ENCODE data around the gene XPNPEP2.

XPNPEP2 gene

GRCh38 chrX:129804806-129805205 lies 66.0 kb downstream of the XPNPEP2 start:
- no peak for DNase-seq

DNA sequence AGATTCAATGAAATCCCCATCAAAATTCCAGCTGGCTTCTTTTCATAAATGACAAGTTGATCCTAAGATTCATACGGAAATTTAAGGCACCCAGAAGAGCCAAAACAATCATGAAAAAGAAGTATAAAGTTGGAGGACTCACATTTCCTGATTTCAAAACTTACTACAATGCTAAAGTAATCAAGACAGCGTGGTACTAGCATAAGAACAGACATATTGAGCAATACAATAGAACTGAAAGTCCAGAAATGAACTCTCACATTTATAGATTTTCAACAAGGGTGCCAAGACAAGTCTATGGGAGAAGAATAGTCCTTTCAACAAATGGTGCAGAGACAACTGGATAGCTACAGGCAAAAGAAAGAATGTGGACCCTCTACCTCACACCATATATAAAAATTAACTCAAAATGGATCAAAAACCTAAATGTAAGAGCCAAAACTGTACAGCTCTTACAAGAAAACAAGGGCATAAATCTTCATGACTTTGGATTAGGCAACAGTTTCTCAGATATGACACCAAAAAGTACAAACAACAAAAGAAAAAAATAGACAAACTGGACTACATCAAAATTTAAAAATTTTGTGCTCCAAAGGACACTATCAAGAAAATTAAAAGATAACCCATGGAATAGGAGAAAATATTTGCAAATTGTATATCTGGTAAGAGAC lies 69.5 kb downstream of the XPNPEP2 start:
- DNase-seq, result no peak

GRCh38 chrX:129808829-129809796 lies 70.3 kb downstream of the XPNPEP2 start:
- no peak for DNase-seq

DNA sequence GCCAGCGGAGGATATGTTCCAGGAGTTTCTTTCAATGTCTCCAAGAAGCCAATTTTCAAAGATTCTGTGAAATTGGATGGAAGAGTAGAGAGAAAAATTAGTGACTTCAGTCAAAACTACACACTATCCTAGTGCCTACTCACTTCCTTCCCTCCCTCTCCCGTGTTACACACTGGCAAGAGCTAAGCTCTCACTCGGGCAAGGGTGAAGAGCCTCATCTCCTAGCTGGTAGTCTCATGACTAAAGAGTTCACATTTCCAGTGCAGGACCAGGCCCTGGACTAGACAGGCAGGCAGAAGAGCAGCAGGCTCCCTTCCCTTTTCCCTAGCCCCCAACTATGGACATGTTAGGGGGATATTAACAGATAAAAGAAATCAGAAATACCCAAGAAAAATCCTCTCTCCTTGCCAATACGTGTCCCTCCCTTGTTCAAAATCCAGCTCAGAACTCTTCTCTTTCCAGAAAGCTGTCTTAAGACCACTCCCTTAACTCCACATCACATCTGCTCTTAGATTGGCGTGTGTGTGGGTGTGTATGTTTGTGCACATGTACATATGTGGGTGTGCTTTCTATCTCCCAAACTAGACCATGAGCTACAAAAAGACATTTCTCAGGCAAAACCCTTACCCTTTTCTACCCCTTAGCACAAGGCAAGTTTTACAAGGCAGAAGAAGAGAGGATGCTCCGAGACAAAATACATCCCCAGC lies 75.0 kb downstream of the XPNPEP2 start:
- no peak for DNase-seq

- DNase-seq, result no peak
These were observed 79.3 kb downstream of the XPNPEP2 start for GRCh38 chrX:129818123-129818522.
